HG03060 (cell line): ENCODE measurements around the gene CDH23.

Experiments
- ATAC-seq: cut with Tn5 transposase; IDR thresholded peaks from one replicate; pipeline ENCODE4 v1.9.1; 2021; ENCODE audit warnings: low read depth, moderate number of reproducible peaks; ENCODE audit not compliant: unreplicated experiment

CDH23 gene

GRCh38 chr10:71831646-71832552 is 435.2 kb downstream of the CDH23 start:
- no peak for ATAC-seq

- no peak for ATAC-seq
Measured at GRCh38 chr10:71832967-71833366, 436.2 kb downstream of the CDH23 start.

- no peak for ATAC-seq
Measured at GRCh38 chr10:71833451-71834342, 437.0 kb downstream of the CDH23 start.

- ATAC-seq: no peak
Measured at GRCh38 chr10:71834343-71834674, 437.6 kb downstream of the CDH23 start.

GRCh38 chr10:71835671-71836595 is 439.2 kb downstream of the CDH23 start:
- peak; percentile 85 for ATAC-seq

GRCh38 chr10:71836596-71836974 is 439.9 kb downstream of the CDH23 start:
- no peak for ATAC-seq

GRCh38 chr10:71837098-71837827 is 440.5 kb downstream of the CDH23 start:
- no peak for ATAC-seq

GRCh38 chr10:71838264-71839211 is 441.8 kb downstream of the CDH23 start:
- no peak for ATAC-seq

- ATAC-seq: no peak
Measured at GRCh38 chr10:71840177-71840957, 443.6 kb downstream of the CDH23 start.

GRCh38 chr10:71840958-71841335 is 444.2 kb downstream of the CDH23 start:
- ATAC-seq: no peak

- ATAC-seq: no peak
Measured at GRCh38 chr10:71842422-71842821, 445.7 kb downstream of the CDH23 start.

GRCh38 chr10:71842856-71843686 is 446.4 kb downstream of the CDH23 start:
- ATAC-seq: no peak

- ATAC-seq: no peak
Measured at GRCh38 chr10:71844084-71844483, 447.4 kb downstream of the CDH23 start.

GRCh38 chr10:71844695-71845094 is 448.0 kb downstream of the CDH23 start:
- no peak for ATAC-seq

GRCh38 chr10:71845410-71846405 is 449.0 kb downstream of the CDH23 start:
- no peak for ATAC-seq

GRCh38 chr10:71846816-71847215 is 450.1 kb downstream of the CDH23 start:
- ATAC-seq: no peak
